Activated naive CD4-positive, alpha-beta T cell treated with anti-CD3 and anti-CD28 coated beads, Interleukin-2, amount 50 U/mL, for 24 hours (primary cell): ENCODE measurements around the gene ARID3C.

Experiments
- H3K27ac Mint-ChIP-seq: one replicate; pipeline ENCODE4 v1.8.0; 2021; ENCODE audit warnings: mild to moderate bottlenecking, mixed read lengths
- H3K27me3 Mint-ChIP-seq: one replicate; pipeline ENCODE4 v1.8.0; 2021; ENCODE audit warnings: mixed read lengths
- H3K36me3 Mint-ChIP-seq: one replicate; pipeline ENCODE4 v1.8.0; 2021; ENCODE audit warnings: mixed read lengths
- H3K4me1 Mint-ChIP-seq: one replicate; pipeline ENCODE4 v1.8.0; 2021; ENCODE audit warnings: mixed read lengths
- H3K4me3 Mint-ChIP-seq: one replicate; pipeline ENCODE4 v1.8.0; 2021; ENCODE audit warnings: mild to moderate bottlenecking, mixed read lengths
- H3K9me3 Mint-ChIP-seq: one replicate; pipeline ENCODE4 v1.8.0; 2021; ENCODE audit warnings: mixed read lengths

Gene ARID3C

DNA sequence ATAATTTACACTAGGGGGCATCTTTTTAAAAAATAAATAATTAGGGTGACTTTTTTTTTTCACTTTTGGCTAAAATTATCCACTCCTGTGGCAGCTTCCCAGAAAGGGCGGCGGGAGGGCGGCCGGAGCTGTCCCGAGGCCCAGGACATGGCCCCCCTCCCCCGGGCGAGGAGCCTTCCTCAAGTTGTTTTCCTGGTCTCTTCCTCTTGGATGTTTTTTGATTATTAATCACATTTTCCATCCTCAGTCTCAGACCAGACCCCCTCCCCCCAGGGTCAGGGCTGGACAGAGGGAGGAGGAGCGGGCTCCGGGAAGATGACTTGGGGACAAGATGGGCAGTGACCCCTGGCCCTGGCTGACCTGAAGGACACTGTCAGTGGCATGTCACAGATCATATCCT, 34.7 kb downstream of the ARID3C start:
- peaks cover 18% of the 10 kb centered on the region for H3K4me1 Mint-ChIP-seq
- no peaks in the 10 kb centered on the region for H3K36me3 Mint-ChIP-seq
- H3K4me3 Mint-ChIP-seq, result no peak overlapping the region
- peaks cover 24% of the 10 kb centered on the region for H3K27me3 Mint-ChIP-seq
- H3K27ac Mint-ChIP-seq, result no peak overlapping the region
- H3K9me3 Mint-ChIP-seq, result no peaks in the 10 kb centered on the region

- Mint-ChIP-seq H3K9me3 (no peaks in the 10 kb centered on the region), H3K4me1 (peaks cover 26% of the 10 kb centered on the region), H3K27me3 (peaks cover 34% of the 10 kb centered on the region), H3K27ac (no peak overlapping the region), H3K36me3 (no peaks in the 10 kb centered on the region), H3K4me3 (peak overlapping the region; percentile 84)
These were observed 35.8 kb downstream of the ARID3C start for GRCh38 chr9:34592895-34593601.

DNA sequence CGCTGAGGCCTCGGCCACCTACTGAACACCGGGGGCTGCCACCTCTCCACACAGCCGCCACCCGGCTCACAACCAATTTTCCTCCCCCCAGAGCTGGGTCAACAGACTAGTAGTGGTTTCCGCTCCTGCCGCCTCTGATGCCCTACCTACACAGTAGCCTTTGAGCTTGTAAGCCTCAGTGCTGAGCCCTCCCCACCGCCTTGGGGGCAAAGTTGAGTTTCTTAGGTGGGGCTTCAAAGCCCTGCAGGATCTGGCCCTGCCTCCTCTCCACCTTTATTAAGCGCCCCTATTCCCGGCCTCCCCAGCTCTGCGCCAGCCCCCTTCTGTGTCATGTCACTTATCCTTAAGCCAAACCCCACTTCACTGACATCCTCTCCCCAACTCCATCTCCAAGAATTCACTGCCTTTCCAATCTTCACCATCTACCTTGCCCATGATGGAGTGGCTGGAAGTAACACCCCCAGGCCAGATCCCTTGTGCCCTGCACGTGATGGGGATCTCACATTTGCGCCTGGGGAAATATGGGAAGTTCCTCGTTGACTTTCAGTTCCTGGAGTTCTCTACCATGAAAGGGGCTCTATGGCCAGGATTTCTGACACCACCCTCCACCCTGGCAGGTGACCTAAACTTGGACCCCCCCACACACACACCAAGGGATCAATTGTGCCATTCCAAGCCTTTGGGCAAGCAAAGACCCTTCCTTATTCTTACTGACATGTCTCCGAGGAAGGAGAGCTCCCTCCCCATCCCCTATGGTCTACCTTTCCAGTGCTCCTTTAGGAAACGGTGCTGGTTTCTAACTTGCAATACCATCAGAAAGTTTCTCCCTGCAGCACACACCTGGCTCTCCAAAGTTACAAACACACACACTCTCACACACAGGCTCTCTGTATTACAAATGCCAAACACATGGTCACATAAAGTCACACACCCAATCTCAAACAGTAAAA, 36.7 kb downstream of the ARID3C start:
- peaks cover 26% of the 10 kb centered on the region for H3K4me1 Mint-ChIP-seq
- peak overlapping the region; percentile 84 for H3K4me3 Mint-ChIP-seq
- H3K9me3 Mint-ChIP-seq, result no peaks in the 10 kb centered on the region
- H3K27me3 Mint-ChIP-seq, result peaks cover 36% of the 10 kb centered on the region
- H3K27ac Mint-ChIP-seq, result no peak overlapping the region
- H3K36me3 Mint-ChIP-seq, result no peaks in the 10 kb centered on the region

DNA sequence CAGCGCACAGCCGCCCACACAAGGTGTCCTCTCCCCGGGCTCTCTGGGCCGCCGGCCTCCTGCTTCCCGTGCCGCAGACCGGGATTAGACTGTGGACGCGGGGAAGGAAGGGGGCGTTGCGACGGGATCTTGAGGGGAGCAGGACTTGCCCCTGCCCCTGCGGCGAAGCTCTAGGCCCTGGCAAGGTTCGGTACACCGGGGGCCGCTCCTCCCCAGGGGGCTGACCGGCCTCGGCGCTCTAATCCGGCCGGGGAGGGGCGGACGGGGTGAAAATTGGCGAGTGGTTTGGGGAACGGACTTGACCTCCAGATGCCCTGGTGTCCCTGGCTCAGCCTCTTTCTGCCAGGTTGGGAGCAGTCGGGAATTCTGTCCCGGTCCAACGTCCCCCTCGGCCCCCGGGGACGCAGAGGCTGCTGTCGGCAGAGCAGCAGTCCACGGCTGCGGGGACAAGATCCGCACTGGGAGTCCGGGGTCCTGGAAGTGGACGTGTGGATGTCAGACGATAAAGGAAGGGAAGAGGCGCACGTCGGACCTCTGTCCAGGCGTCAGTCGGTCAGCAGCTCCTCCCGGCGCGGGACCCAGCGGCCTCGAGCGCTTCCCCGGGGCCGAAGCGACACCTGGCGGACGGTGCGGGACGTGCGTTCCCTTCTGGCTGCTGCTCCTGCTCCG, 37.5 kb downstream of the ARID3C start:
- Mint-ChIP-seq H3K4me3 (peak overlapping the region; percentile 84), H3K36me3 (no peaks in the 10 kb centered on the region), H3K9me3 (no peaks in the 10 kb centered on the region), H3K27ac (no peak overlapping the region), H3K4me1 (peaks cover 26% of the 10 kb centered on the region), H3K27me3 (peaks cover 42% of the 10 kb centered on the region)

GRCh38 chr9:34590381-34591247, 38.3 kb downstream of the ARID3C start:
- peak overlapping the region; percentile 84 for H3K4me3 Mint-ChIP-seq
- H3K36me3 Mint-ChIP-seq, result no peaks in the 10 kb centered on the region
- H3K9me3 Mint-ChIP-seq, result no peaks in the 10 kb centered on the region
- H3K27me3 Mint-ChIP-seq, result peaks cover 48% of the 10 kb centered on the region
- H3K27ac Mint-ChIP-seq, result no peak overlapping the region
- peaks cover 26% of the 10 kb centered on the region for H3K4me1 Mint-ChIP-seq

- H3K4me3 Mint-ChIP-seq, result peak within 1 kb of the TSS; percentile 84
- peaks cover 53% of the 10 kb centered on the region for H3K27me3 Mint-ChIP-seq
- H3K9me3 Mint-ChIP-seq, result no peaks in the 10 kb centered on the region
- H3K36me3 Mint-ChIP-seq, result no peaks in the 10 kb centered on the region
- peaks cover 26% of the 10 kb centered on the region for H3K4me1 Mint-ChIP-seq
- H3K27ac Mint-ChIP-seq, result peak within 1 kb of the TSS; percentile 60
These were observed 39.1 kb downstream of the ARID3C start, which contains the start of gene CNTFR for GRCh38 chr9:34589636-34590380. CNTFR (minus strand) TSS chr9:34589724; CDS start chr9:34568981, 20,743 bp downstream.

DNA sequence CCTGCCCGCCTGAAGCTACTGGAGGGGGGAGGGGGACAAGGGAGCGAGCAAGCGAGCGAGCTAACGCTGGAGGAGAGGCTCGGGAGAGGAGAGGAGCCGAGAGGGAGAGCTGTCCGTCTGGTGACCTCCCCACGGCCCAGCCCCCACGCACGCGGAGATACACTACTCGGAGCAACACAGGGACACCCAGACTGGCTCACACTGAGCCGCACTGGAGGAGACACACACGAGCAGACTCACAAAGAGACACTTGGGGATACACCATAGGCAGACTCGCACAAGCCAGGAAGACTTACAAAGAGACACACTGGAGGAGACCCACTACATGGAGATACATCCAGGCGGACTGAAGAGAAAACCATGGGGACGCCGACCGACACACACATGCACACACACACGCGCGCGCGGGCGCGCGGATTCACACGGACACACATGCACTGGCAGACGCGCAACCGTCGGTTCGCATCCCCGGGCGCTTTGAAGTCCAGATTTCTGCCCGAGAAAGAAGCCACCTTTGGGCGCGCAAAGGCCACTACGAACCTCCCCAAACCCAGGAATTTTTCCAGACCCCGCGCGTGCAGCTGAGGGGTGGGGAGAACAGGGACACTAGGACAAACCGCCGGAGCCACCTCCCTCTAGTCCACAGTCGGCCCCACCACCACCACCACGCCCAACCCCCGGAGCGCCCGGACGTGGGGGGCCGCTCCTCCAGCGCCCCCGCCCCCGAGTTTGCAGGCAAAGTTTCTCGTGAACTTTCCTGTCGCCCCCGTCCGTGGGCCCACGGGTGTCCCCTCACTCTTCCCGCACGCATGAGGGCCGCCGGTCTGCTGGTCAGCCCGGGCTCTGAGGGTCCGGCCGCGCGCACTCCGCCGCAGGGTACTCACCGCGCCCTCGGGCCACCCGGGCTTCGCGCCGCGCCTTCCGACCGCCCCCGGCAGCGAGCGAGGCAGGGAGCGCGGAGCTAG, 39.9 kb downstream of the ARID3C start:
- Mint-ChIP-seq H3K36me3 (no peaks in the 10 kb centered on the region), H3K4me1 (peaks cover 26% of the 10 kb centered on the region), H3K4me3 (peak overlapping the region; percentile 49), H3K9me3 (no peaks in the 10 kb centered on the region), H3K27me3 (peaks cover 56% of the 10 kb centered on the region), H3K27ac (peak overlapping the region; percentile 60)

- H3K4me3 Mint-ChIP-seq, result no peak overlapping the region
- H3K27me3 Mint-ChIP-seq, result peaks cover 48% of the 10 kb centered on the region
- H3K27ac Mint-ChIP-seq, result no peak overlapping the region
- H3K4me1 Mint-ChIP-seq, result peaks cover 21% of the 10 kb centered on the region
- H3K9me3 Mint-ChIP-seq, result no peaks in the 10 kb centered on the region
- H3K36me3 Mint-ChIP-seq, result no peaks in the 10 kb centered on the region
These were observed 41.6 kb downstream of the ARID3C start for GRCh38 chr9:34587271-34587670.

DNA sequence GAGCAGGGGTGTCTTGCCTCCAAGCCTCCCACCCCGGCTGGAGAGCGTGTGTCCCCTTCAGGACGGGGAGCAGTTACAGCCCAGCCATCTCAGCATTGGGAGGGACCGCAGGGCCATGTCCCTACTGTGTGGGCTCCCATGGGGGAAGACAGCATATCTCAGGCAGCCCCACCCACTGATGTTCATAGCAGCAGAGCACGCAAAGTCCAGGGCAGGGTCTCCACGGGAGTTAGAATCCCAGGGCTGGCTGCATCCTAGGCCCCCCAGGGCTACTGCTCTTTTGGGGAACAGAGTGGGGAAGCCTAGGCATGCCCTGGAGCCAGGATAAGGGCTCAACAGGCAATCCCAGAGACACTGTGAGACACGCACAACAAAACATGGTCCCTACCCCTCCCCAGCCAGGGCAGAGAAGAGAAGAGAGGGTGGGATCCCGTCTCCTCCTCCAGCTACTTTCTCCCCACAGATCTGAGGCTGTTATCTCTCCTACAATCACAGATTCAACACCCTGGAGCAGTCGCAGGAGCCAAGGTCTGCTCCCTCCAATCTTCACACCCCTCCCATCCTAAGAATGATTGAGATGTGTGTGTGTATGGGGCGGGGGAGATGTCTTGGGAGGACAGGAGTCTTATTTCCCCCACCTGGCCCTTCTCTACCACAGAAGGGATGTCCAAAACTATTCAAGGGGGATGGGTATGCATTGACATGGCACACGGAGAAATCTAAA, 42.8 kb downstream of the ARID3C start:
- Mint-ChIP-seq H3K36me3 (no peaks in the 10 kb centered on the region), H3K4me3 (no peak overlapping the region), H3K4me1 (peaks cover 18% of the 10 kb centered on the region), H3K9me3 (no peaks in the 10 kb centered on the region), H3K27ac (no peak overlapping the region), H3K27me3 (peaks cover 49% of the 10 kb centered on the region)

DNA sequence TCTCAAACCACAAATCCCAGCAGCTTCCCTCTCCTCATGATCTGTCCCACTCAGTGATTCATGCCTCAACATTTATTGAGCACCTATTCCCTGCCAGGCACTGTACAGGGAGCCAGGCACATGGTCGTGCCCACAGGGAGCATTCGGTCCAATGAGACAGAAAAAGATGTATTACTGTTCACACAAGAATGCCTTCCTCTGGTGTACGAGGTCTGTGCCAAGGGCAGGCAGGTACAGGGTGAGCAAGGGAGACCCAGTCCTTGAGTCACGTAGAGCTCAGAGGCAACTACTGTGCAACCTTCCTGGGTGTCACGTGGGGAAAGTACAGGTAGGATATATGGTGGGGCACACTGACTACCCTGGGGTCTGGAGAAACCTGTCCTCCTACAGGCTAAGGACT, 43.9 kb downstream of the ARID3C start:
- H3K27me3 Mint-ChIP-seq, result peaks cover 54% of the 10 kb centered on the region
- no peaks in the 10 kb centered on the region for H3K9me3 Mint-ChIP-seq
- H3K4me1 Mint-ChIP-seq, result peaks cover 10% of the 10 kb centered on the region
- no peak overlapping the region for H3K4me3 Mint-ChIP-seq
- no peak overlapping the region for H3K27ac Mint-ChIP-seq
- no peaks in the 10 kb centered on the region for H3K36me3 Mint-ChIP-seq

DNA sequence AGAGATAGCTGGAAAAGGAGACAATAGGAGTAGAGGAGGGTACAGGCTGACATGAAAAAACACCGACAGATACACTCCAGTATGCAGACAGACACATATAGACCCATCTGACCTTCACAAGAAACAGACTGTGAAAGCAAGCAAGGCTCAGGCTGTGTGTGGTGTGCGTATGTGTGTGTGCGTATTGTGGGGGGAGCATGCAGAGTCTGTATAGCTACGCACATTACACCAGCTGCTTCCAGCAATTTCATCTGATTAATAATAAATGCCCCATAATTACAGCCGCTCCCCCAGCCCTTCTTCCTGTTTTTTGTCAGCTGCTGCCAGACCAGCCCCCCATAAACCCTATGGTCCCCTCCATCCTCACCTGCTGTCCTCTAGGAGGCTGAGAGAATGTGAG, 46.1 kb downstream of the ARID3C start:
- Mint-ChIP-seq H3K27ac (no peak overlapping the region), H3K27me3 (peaks cover 52% of the 10 kb centered on the region), H3K9me3 (no peaks in the 10 kb centered on the region), H3K4me3 (no peak overlapping the region), H3K36me3 (no peaks in the 10 kb centered on the region), H3K4me1 (peaks cover 5% of the 10 kb centered on the region)

- Mint-ChIP-seq H3K27me3 (peaks cover 50% of the 10 kb centered on the region), H3K27ac (no peak overlapping the region), H3K4me3 (no peak overlapping the region)
These were observed 47.5 kb downstream of the ARID3C start for GRCh38 chr9:34581318-34581717.

GRCh38 chr9:34580358-34580757, 48.5 kb downstream of the ARID3C start:
- Mint-ChIP-seq H3K4me3 (no peak overlapping the region), H3K9me3 (no peaks in the 10 kb centered on the region), H3K4me1 (peaks cover 12% of the 10 kb centered on the region), H3K27me3 (peaks cover 49% of the 10 kb centered on the region), H3K36me3 (no peaks in the 10 kb centered on the region), H3K27ac (no peak overlapping the region)

More at GRCh38 chr9:34581318-34581717, 47.5 kb downstream of the ARID3C start:
- H3K9me3 Mint-ChIP-seq, result no peaks in the 10 kb centered on the region
- no peaks in the 10 kb centered on the region for H3K36me3 Mint-ChIP-seq
- peaks cover 12% of the 10 kb centered on the region for H3K4me1 Mint-ChIP-seq
